ENCODE results near the gene TMEFF2.

The TMEFF2 gene

GRCh38 chr2:192148241-192148619, 46.5 kb downstream of the TMEFF2 start:
- no peak overlapping the region for H3K4me3 ChIP-seq (ENCODE audit: insufficient read depth, low read length, poor library complexity, severe bottlenecking)
- H3K79me2 ChIP-seq (ENCODE audit: insufficient read depth, low read length): no peaks in the 10 kb centered on the region

GRCh38 chr2:192146069-192147015, 48.4 kb downstream of the TMEFF2 start:
- TF ChIP-seq CTCF (IDR thresholded peaks at IDR 0.05; ENCODE audit: insufficient read depth, low read length, poor library complexity, severe bottlenecking) (no peak), EZH2phosphoT487 (conservative IDR thresholded peaks at IDR 0.05; ENCODE audit: low read length) (no peak)
- Histone ChIP-seq H3K9me2 (replicated peaks; ENCODE audit: insufficient read depth, low read length) (no peaks in the 10 kb centered on the region), H4K20me1 (ENCODE audit: low read depth, low read length) (no peaks in the 10 kb centered on the region), H3K4me3 (ENCODE audit: insufficient read depth, low read length, poor library complexity, severe bottlenecking) (no peak overlapping the region), H3K9me3 (ENCODE audit: insufficient read depth, low read length) (no peaks in the 10 kb centered on the region), H3K4me2 (ENCODE audit: low read depth, low read length, poor library complexity, severe bottlenecking) (no peak overlapping the region), H3K27ac (ENCODE audit: low read depth, low read length) (no peak overlapping the region), H3F3A (ENCODE audit: insufficient read depth) (no peaks in the 10 kb centered on the region), H3K9ac (ENCODE audit: low read length) (no peak overlapping the region), H2AFZ (ENCODE audit: low read depth, low read length, severe bottlenecking) (no peak overlapping the region), H3K36me3 (ENCODE audit: low read length) (no peaks in the 10 kb centered on the region), H3K27me3 (ENCODE audit: low read length) (no peaks in the 10 kb centered on the region), H3K79me2 (ENCODE audit: insufficient read depth, low read length) (no peaks in the 10 kb centered on the region)

More at GRCh38 chr2:192148241-192148619, 46.5 kb downstream of the TMEFF2 start:
- no peak overlapping the region for H2AFZ ChIP-seq (ENCODE audit: low read depth, low read length, severe bottlenecking)
- TF ChIP-seq EZH2phosphoT487 (conservative IDR thresholded peaks at IDR 0.05; ENCODE audit: low read length) (no peak), CTCF (IDR thresholded peaks at IDR 0.05; ENCODE audit: insufficient read depth, low read length, poor library complexity, severe bottlenecking) (no peak)
- H3K27me3 ChIP-seq (ENCODE audit: low read length): no peaks in the 10 kb centered on the region
- no peak overlapping the region for H3K27ac ChIP-seq (ENCODE audit: low read depth, low read length)
- no peak overlapping the region for H3K4me2 ChIP-seq (ENCODE audit: low read depth, low read length, poor library complexity, severe bottlenecking)
- H3K36me3 ChIP-seq (ENCODE audit: low read length): no peaks in the 10 kb centered on the region
- H3K9me3 ChIP-seq (ENCODE audit: insufficient read depth, low read length): no peaks in the 10 kb centered on the region
- H4K20me1 ChIP-seq (ENCODE audit: low read depth, low read length): no peaks in the 10 kb centered on the region
- H3K9ac ChIP-seq (ENCODE audit: low read length): no peak overlapping the region
- H3K9me2 ChIP-seq (replicated peaks; ENCODE audit: insufficient read depth, low read length): no peaks in the 10 kb centered on the region
- no peaks in the 10 kb centered on the region for H3F3A ChIP-seq (ENCODE audit: insufficient read depth)

GRCh38 chr2:192145496-192145895, 49.2 kb downstream of the TMEFF2 start:
- H3K79me2 ChIP-seq (ENCODE audit: insufficient read depth, low read length): no peaks in the 10 kb centered on the region
- H3K4me3 ChIP-seq (ENCODE audit: insufficient read depth, low read length, poor library complexity, severe bottlenecking): no peak overlapping the region
- H4K20me1 ChIP-seq (ENCODE audit: low read depth, low read length): no peaks in the 10 kb centered on the region
- no peaks in the 10 kb centered on the region for H3F3A ChIP-seq (ENCODE audit: insufficient read depth)
- H3K27ac ChIP-seq (ENCODE audit: low read depth, low read length): no peak overlapping the region
- no peak overlapping the region for H3K9ac ChIP-seq (ENCODE audit: low read length)
- no peaks in the 10 kb centered on the region for H3K27me3 ChIP-seq (ENCODE audit: low read length)
- no peaks in the 10 kb centered on the region for H3K9me3 ChIP-seq (ENCODE audit: insufficient read depth, low read length)
- TF ChIP-seq CTCF (IDR thresholded peaks at IDR 0.05; ENCODE audit: insufficient read depth, low read length, poor library complexity, severe bottlenecking) (no peak), EZH2phosphoT487 (conservative IDR thresholded peaks at IDR 0.05; ENCODE audit: low read length) (no peak)
- H2AFZ ChIP-seq (ENCODE audit: low read depth, low read length, severe bottlenecking): no peak overlapping the region
- H3K36me3 ChIP-seq (ENCODE audit: low read length): no peaks in the 10 kb centered on the region
- no peaks in the 10 kb centered on the region for H3K9me2 ChIP-seq (replicated peaks; ENCODE audit: insufficient read depth, low read length)
- H3K4me2 ChIP-seq (ENCODE audit: low read depth, low read length, poor library complexity, severe bottlenecking): no peak overlapping the region

Data from SU-DHL-6 (cell line).